SU-DHL-6 (cell line): ENCODE results near the gene WNT3A.

Experiments used
- CTCF ChIP-seq: fragments of 200-600 bp; sonication (generic); IDR thresholded peaks from one replicate; pipeline ENCODE4 v1.5.1; 2017; ENCODE audit warnings: antibody characterized with exemption, mild to moderate bottlenecking, low read length, moderate library complexity; ENCODE audit not compliant: insufficient read depth, poor library complexity, severe bottlenecking
- EZH2phosphoT487 ChIP-seq: fragments of 200-600 bp; sonication (generic), shearing (Covaris generic); conservative IDR thresholded peaks from 2 replicates; pipeline ENCODE4 v1.6.1; 2018; ENCODE audit warnings: mild to moderate bottlenecking, antibody characterized with exemption, low read length, moderate library complexity, mixed read lengths

GRCh38 chr1:228075801-228076271, 69.0 kb downstream of the WNT3A start:
- TF ChIP-seq CTCF (no peak), EZH2phosphoT487 (no peak)
